ENCODE results near the gene ADGRV1. TPM values are rescaled to one million over a fixed set of nuclear protein-coding genes. Genes with fewer than 3 reads are reported as not detected.
"Not testable (repeated sequence)": the region's sequence is repeated elsewhere in the genome, so short reads cannot be mapped to it uniquely, and the experiment has no call there.

Gene ADGRV1
- total and polyA plus RNA-seq, 8 donors: 12.5 to 36.4 (median 16.9) TPM

DNA sequence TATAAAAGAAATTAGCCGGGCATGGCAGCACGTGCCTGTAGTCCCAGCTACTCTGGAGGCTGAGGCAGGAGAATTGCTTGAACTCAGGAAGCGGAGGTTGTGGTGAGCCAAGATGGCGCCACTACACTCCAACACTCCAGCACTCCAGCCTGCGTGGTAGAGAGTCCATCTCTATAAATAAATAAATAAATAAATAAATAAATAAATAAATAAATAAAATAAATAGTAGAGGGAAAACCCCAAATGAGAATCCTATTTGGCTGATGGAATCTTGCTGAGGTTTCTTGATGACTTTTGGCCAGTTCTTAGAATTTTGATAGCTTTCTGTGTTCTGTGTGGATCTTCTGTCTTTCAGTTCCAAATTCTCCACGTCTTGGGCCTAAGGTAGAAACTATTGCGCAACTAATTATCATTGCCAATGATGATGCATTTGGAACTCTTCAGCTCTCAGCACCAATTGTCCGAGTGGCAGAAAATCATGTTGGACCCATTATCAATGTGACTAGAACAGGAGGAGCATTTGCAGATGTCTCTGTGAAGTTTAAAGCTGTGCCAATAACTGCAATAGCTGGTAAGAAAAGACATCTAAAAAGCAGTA, 126.9 kb downstream of the ADGRV1 start:
- no peaks in the 10 kb centered on the region for H3K36me3 ChIP-seq
- intact Hi-C loops (cut with DNase I): no loop called here
- H3K4me1 ChIP-seq: no peaks in the 10 kb centered on the region
- H3K4me3 ChIP-seq: no peak overlapping the region
- no peak for DNase-seq
- no peak for ATAC-seq
- H3K27ac ChIP-seq: no peak overlapping the region
- TF ChIP-seq, protein P1, sequence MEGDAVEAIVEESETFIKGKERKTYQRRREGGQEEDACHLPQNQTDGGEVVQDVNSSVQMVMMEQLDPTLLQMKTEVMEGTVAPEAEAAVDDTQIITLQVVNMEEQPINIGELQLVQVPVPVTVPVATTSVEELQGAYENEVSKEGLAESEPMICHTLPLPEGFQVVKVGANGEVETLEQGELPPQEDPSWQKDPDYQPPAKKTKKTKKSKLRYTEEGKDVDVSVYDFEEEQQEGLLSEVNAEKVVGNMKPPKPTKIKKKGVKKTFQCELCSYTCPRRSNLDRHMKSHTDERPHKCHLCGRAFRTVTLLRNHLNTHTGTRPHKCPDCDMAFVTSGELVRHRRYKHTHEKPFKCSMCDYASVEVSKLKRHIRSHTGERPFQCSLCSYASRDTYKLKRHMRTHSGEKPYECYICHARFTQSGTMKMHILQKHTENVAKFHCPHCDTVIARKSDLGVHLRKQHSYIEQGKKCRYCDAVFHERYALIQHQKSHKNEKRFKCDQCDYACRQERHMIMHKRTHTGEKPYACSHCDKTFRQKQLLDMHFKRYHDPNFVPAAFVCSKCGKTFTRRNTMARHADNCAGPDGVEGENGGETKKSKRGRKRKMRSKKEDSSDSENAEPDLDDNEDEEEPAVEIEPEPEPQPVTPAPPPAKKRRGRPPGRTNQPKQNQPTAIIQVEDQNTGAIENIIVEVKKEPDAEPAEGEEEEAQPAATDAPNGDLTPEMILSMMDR (IDR thresholded peaks at IDR 0.05): no peak
- no peaks in the 10 kb centered on the region for H3K27me3 ChIP-seq
- no peaks in the 10 kb centered on the region for H3K9me3 ChIP-seq

DNA sequence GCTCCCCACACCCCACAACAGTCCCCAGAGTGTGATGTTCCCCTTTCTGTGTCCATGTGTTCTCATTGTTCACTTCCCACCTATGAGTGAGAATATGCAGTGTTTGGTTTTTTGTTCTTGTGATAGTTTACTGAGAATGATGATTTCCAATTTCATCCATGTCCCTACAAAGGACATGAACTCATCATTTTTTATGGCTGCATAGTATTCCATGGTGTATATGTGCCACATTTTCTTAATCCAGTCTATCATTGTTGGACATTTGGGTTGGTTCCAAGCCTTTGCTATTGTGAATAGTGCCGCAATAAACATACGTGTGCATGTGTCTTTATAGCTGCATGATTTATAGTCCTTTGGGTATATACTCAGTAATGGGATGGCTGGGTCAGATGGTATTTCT, 127.8 kb downstream of the ADGRV1 start:
- H3K9me3 ChIP-seq; H3K27ac ChIP-seq; ATAC-seq; DNase-seq; H3K27me3 ChIP-seq; H3K4me1 ChIP-seq; H3K36me3 ChIP-seq; intact Hi-C loops (cut with DNase I); H3K4me3 ChIP-seq: not testable (repeated sequence)

DNA sequence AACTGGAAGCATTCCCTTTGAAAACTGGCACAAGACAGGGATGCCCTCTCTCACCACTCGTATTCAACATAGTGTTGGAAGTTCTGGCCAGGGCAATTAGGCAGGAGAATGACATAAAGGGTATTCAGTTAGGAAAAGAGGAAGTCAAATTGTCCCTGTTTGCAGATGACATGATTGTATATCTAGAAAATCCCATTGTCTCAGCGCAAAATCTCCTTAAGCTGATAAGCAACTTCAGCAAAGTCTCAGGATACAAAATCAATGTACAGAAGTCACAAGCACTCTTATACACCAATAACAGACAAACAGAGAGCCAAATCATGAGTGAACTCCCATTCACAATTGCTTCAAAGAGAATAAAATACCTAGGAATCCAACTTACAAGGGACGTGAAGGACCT, 128.9 kb downstream of the ADGRV1 start:
- H3K36me3 ChIP-seq; ATAC-seq; H3K4me3 ChIP-seq; DNase-seq; intact Hi-C loops (cut with DNase I); H3K4me1 ChIP-seq; H3K9me3 ChIP-seq; H3K27ac ChIP-seq; H3K27me3 ChIP-seq: not testable (repeated sequence)

DNA sequence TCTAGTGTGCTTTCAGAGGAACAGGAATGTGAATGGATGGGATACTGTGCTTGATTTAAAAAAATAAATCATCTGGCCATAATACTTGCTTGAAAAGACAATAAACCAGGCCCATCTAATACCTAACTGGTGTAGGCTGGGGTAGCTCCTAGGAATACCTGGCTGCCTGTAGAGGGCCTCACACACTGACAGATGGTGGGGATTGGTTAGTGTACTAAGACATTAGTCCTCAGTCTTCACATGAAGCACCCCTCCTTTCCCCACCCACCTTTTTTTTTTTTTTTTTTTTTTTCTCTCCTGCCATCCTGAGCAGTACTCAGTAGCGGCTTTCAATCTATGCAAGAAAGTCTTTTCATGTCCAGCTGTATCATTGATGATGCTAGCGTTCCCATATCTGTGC, 130.5 kb downstream of the ADGRV1 start:
- ATAC-seq (no peak), DNase-seq (no peak)
- TF ChIP-seq, protein P1 (IDR thresholded peaks at IDR 0.05): no peak
- H3K36me3 ChIP-seq: no peaks in the 10 kb centered on the region
- intact Hi-C loops (cut with DNase I): no loop called here
- no peaks in the 10 kb centered on the region for H3K9me3 ChIP-seq
- H3K4me3 ChIP-seq: no peak overlapping the region
- H3K4me1 ChIP-seq: no peaks in the 10 kb centered on the region
- no peaks in the 10 kb centered on the region for H3K27me3 ChIP-seq
- no peak overlapping the region for H3K27ac ChIP-seq

DNA sequence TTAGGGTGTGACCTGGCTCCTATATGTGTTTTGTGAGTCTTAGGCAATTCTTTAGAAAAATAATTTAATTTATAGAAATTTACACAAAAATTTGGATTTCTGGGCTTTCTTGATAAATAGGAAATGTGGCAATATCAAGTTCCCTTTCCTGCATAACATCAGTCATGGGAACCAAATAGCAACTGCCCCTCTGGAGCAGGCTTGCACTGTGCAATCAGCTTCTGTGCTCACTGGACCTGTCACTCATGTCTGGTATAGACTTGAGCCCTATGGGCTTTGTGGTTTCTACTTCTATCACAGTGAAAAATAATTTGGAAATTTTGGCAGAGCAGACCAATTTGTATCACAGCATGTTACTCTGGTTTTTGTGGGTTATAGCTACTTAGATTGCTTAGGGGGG, 131.7 kb downstream of the ADGRV1 start:
- TF ChIP-seq, protein P1 (IDR thresholded peaks at IDR 0.05): no peak
- Histone ChIP-seq H3K4me1 (no peaks in the 10 kb centered on the region), H3K27ac (no peak overlapping the region), H3K4me3 (no peak overlapping the region), H3K27me3 (no peaks in the 10 kb centered on the region), H3K9me3 (no peaks in the 10 kb centered on the region), H3K36me3 (no peaks in the 10 kb centered on the region)
- intact Hi-C loops (cut with DNase I): no loop called here
- no peak for DNase-seq
- ATAC-seq: peak; percentile 33

DNA sequence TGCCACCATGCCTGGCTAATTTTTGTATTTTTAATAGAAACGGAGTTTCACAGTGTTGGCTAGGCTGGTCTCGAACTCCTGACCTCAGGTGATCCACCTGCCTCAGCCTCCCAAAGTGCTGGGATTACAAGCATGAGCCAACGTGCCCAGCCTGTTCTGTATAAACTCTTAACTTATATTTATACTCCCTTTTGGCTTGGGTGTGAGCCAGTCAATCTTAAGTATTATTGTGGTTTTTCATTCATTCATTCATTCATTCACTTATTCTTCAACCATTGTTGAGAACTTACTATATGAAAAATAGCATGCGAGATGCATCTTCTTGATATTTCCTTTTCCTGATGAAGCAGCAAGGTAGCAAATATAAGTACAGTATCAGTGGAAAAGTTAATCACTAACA, 132.9 kb downstream of the ADGRV1 start:
- H3K9me3 ChIP-seq: no peaks in the 10 kb centered on the region
- no peak for ATAC-seq
- no peak overlapping the region for H3K4me3 ChIP-seq
- no peak overlapping the region for H3K27ac ChIP-seq
- no peaks in the 10 kb centered on the region for H3K27me3 ChIP-seq
- DNase-seq: no peak
- intact Hi-C loops (cut with DNase I): no loop called here
- no peaks in the 10 kb centered on the region for H3K36me3 ChIP-seq
- TF ChIP-seq, protein P1 (IDR thresholded peaks at IDR 0.05): no peak
- no peaks in the 10 kb centered on the region for H3K4me1 ChIP-seq
